Naive B cell (primary cell): ENCODE measurements around the gene ATP2C1. TPM values are rescaled to one million over a fixed set of nuclear protein-coding genes. Genes with fewer than 3 reads are reported as not detected.

Experiments used
- ATAC-seq, 2 donors: fragments of 150-1000 bp; cut with Tn5 transposase; 2 replicates each; pipeline ENCODE4 v1.10.0; 2021; ENCODE audit warnings: low read depth in 2 of 2, mild to moderate bottlenecking in 2 of 2, moderate library complexity in 2 of 2
- DNase-seq: peaks from one replicate; pipeline ENCODE4 v3.0.0; 2022
- H3K27ac Mint-ChIP-seq, 6 donors: one replicate each; pipeline ENCODE4 v1.8.0; 2020 to 2022; ENCODE audit warnings: mild to moderate bottlenecking in 6 of 6, mixed read lengths in 6 of 6, moderate library complexity in 5 of 6, inconsistent platforms in 2 of 6
- H3K27me3 Mint-ChIP-seq, 3 donors: one replicate each; pipeline ENCODE4 v1.8.0; 2021 to 2022; ENCODE audit warnings: mixed read lengths in 3 of 3, mild to moderate bottlenecking in 1 of 3
- H3K36me3 Mint-ChIP-seq, 2 donors: one replicate each; pipeline ENCODE4 v1.8.0; 2020 to 2022; ENCODE audit warnings: mixed read lengths in 2 of 2, inconsistent platforms in 1 of 2, mild to moderate bottlenecking in 1 of 2
- H3K4me1 Mint-ChIP-seq, 3 donors: one replicate each; pipeline ENCODE4 v1.8.0; 2020 to 2022; ENCODE audit warnings: mixed read lengths in 3 of 3, inconsistent platforms in 1 of 3, mild to moderate bottlenecking in 1 of 3, moderate library complexity in 1 of 3
- H3K4me3 Mint-ChIP-seq, 8 donors: one replicate each; pipeline ENCODE4 v1.8.0; 2020 to 2022; ENCODE audit warnings: mild to moderate bottlenecking in 8 of 8, mixed read lengths in 8 of 8, moderate library complexity in 8 of 8, inconsistent platforms in 2 of 8
- H3K9me3 Mint-ChIP-seq, 7 donors: one replicate each; pipeline ENCODE4 v1.8.0; 2020 to 2022; ENCODE audit warnings: mixed read lengths in 7 of 7, mild to moderate bottlenecking in 5 of 7, inconsistent platforms in 2 of 7, moderate library complexity in 1 of 7
- polyA plus RNA-seq, 6 donors: library from polyadenylated mRNA; unstranded; fragments of 300-500 nt; fragmentation: Illumina TruSeq; gene quantifications; one replicate each; pipeline ENCODE4 v1.2.3, GENCODE V29; 2021; ENCODE audit warnings: low read depth in 6 of 6

ATP2C1 gene
- polyA plus RNA-seq, 6 donors from 2014 or later, result 8.6 to 17.5 (median 12.7) TPM

- ATAC-seq (no peak), DNase-seq (no peak)
- no peaks in the 10 kb centered on the region for H3K4me1 Mint-ChIP-seq
- no peaks in the 10 kb centered on the region for H3K36me3 Mint-ChIP-seq
- H3K9me3 Mint-ChIP-seq, result peaks cover 0 to 15% (median 9%) of the 10 kb centered on the region in 7 donors
- no peaks in the 10 kb centered on the region for H3K27me3 Mint-ChIP-seq
- H3K27ac Mint-ChIP-seq, result no peak overlapping the region
- no peak overlapping the region for H3K4me3 Mint-ChIP-seq
Observed at GRCh38 chr3:130866327-130866726, 27.6 kb upstream of the ATP2C1 start.

- Mint-ChIP-seq H3K36me3 (no peaks in the 10 kb centered on the region), H3K9me3 (peaks cover 0 to 15% (median 3%) of the 10 kb centered on the region in 7 donors), H3K27me3 (peaks cover 0 to 7% (median 3%) of the 10 kb centered on the region in 3 donors), H3K4me3 (peak overlapping the region in 1 of 8 donors; percentile 17), H3K4me1 (no peaks in the 10 kb centered on the region), H3K27ac (no peak overlapping the region)
- ATAC-seq, result no peak
- DNase-seq, result no peak
Observed at GRCh38 chr3:130870423-130870822, 23.5 kb upstream of the ATP2C1 start.

GRCh38 chr3:130876594-130876993, 17.3 kb upstream of the ATP2C1 start:
- Mint-ChIP-seq H3K4me3 (no peak overlapping the region), H3K9me3 (peaks cover 10 to 46% (median 33%) of the 10 kb centered on the region in 7 donors), H3K27ac (no peak overlapping the region), H3K27me3 (peaks cover 0 to 22% (median 6%) of the 10 kb centered on the region in 3 donors), H3K4me1 (no peaks in the 10 kb centered on the region), H3K36me3 (peaks cover 5 to 12% of the 10 kb centered on the region in 2 donors)
- ATAC-seq (no peak), DNase-seq (no peak)

GRCh38 chr3:130878464-130878863, 15.4 kb upstream of the ATP2C1 start:
- Mint-ChIP-seq H3K27me3 (peaks cover 4 to 35% (median 16%) of the 10 kb centered on the region in 3 donors), H3K9me3 (peaks cover 14 to 58% (median 43%) of the 10 kb centered on the region in 7 donors), H3K36me3 (peaks cover 5 to 12% of the 10 kb centered on the region in 2 donors), H3K4me1 (no peaks in the 10 kb centered on the region), H3K4me3 (no peak overlapping the region), H3K27ac (no peak overlapping the region)
- ATAC-seq, result no peak
- no peak for DNase-seq

- peaks cover 1 to 17% (median 5%) of the 10 kb centered on the region in 7 donors for H3K9me3 Mint-ChIP-seq
- H3K36me3 Mint-ChIP-seq, result peaks cover 6 to 8% of the 10 kb centered on the region in 2 donors
- no peak overlapping the region for H3K4me3 Mint-ChIP-seq
Observed at GRCh38 chr3:130889416-130889946, 4.4 kb upstream of the ATP2C1 start.

GRCh38 chr3:130892759-130893375, 1.0 kb upstream of the ATP2C1 start:
- Mint-ChIP-seq H3K9me3 (no peaks in the 10 kb centered on the region), H3K4me3 (peak overlapping the region; percentile 92 to 99 (median 96)), H3K4me1 (peaks cover 20 to 33% (median 30%) of the 10 kb centered on the region in 3 donors), H3K27me3 (no peaks in the 10 kb centered on the region), H3K36me3 (no peaks in the 10 kb centered on the region), H3K27ac (peak overlapping the region; percentile 97 to 100 (median 99))
- peak; percentile 50 to 57 for ATAC-seq
- DNase-seq, result peak; percentile 71

More at GRCh38 chr3:130889416-130889946, 4.4 kb upstream of the ATP2C1 start:
- DNase-seq, result no peak
- H3K27me3 Mint-ChIP-seq, result peaks cover 13 to 25% (median 22%) of the 10 kb centered on the region in 3 donors
- no peak overlapping the region for H3K27ac Mint-ChIP-seq
- H3K4me1 Mint-ChIP-seq, result peaks cover 3 to 7% (median 6%) of the 10 kb centered on the region in 3 donors
- no peak for ATAC-seq

GRCh38 chr3:130894130-130894985, 474 bp downstream of the ATP2C1 start:
- Mint-ChIP-seq H3K4me1 (peaks cover 20 to 36% (median 30%) of the 10 kb centered on the region in 3 donors), H3K4me3 (peak overlapping the region; percentile 91 to 99 (median 95)), H3K9me3 (no peaks in the 10 kb centered on the region), H3K27me3 (no peaks in the 10 kb centered on the region), H3K27ac (peak overlapping the region; percentile 83 to 97 (median 93)), H3K36me3 (no peaks in the 10 kb centered on the region)
- ATAC-seq, result peak; percentile 27 to 31
- DNase-seq, result peak; percentile 42

GRCh38 chr3:130894986-130895280, 1.0 kb downstream of the ATP2C1 start:
- Mint-ChIP-seq H3K4me3 (peak overlapping the region; percentile 87 to 99 (median 94)), H3K27ac (peak overlapping the region; percentile 83 to 97 (median 93)), H3K4me1 (peaks cover 20 to 36% (median 30%) of the 10 kb centered on the region in 3 donors), H3K27me3 (no peaks in the 10 kb centered on the region), H3K36me3 (no peaks in the 10 kb centered on the region), H3K9me3 (no peaks in the 10 kb centered on the region)
- no peak for ATAC-seq
- DNase-seq, result no peak

- DNase-seq (no peak), ATAC-seq (no peak)
- Mint-ChIP-seq H3K4me3 (peak overlapping the region in 7 of 8 donors; percentile 13 to 99 (median 92)), H3K27ac (peak overlapping the region in 4 of 6 donors; percentile 3 to 97 (median 44)), H3K9me3 (no peaks in the 10 kb centered on the region), H3K36me3 (no peaks in the 10 kb centered on the region), H3K4me1 (peaks cover 23 to 39% (median 37%) of the 10 kb centered on the region in 3 donors), H3K27me3 (no peaks in the 10 kb centered on the region)
Observed at GRCh38 chr3:130895690-130896488, 2.0 kb downstream of the ATP2C1 start.

GRCh38 chr3:130897316-130897715, 3.4 kb downstream of the ATP2C1 start:
- peaks cover 31 to 48% (median 46%) of the 10 kb centered on the region in 3 donors for H3K4me1 Mint-ChIP-seq
- no peaks in the 10 kb centered on the region for H3K9me3 Mint-ChIP-seq
- no peak for ATAC-seq
- H3K27me3 Mint-ChIP-seq, result no peaks in the 10 kb centered on the region
- no peak for DNase-seq
- peak overlapping the region in 1 of 6 donors; percentile 8 for H3K27ac Mint-ChIP-seq
- no peak overlapping the region for H3K4me3 Mint-ChIP-seq
- no peaks in the 10 kb centered on the region for H3K36me3 Mint-ChIP-seq

- H3K4me1 Mint-ChIP-seq, result peaks cover 48 to 50% (median 48%) of the 10 kb centered on the region in 3 donors
Observed at GRCh38 chr3:130900959-130901358, 7.1 kb downstream of the ATP2C1 start.

GRCh38 chr3:130901463-130902204, 7.8 kb downstream of the ATP2C1 start:
- Mint-ChIP-seq H3K9me3 (no peaks in the 10 kb centered on the region), H3K27me3 (no peaks in the 10 kb centered on the region), H3K4me3 (no peak overlapping the region), H3K36me3 (no peaks in the 10 kb centered on the region), H3K27ac (peak overlapping the region in 2 of 6 donors; percentile 13 to 18), H3K4me1 (peaks cover 48 to 56% (median 51%) of the 10 kb centered on the region in 3 donors)
- ATAC-seq (no peak), DNase-seq (no peak)

More at GRCh38 chr3:130900959-130901358, 7.1 kb downstream of the ATP2C1 start:
- DNase-seq, result no peak
- H3K9me3 Mint-ChIP-seq, result no peaks in the 10 kb centered on the region
- H3K27ac Mint-ChIP-seq, result no peak overlapping the region
- no peaks in the 10 kb centered on the region for H3K27me3 Mint-ChIP-seq
- no peak for ATAC-seq
- peak overlapping the region in 1 of 8 donors; percentile 68 for H3K4me3 Mint-ChIP-seq
- no peaks in the 10 kb centered on the region for H3K36me3 Mint-ChIP-seq
